ENCODE results near the gene TMEM258.

TMEM258 gene

DNA sequence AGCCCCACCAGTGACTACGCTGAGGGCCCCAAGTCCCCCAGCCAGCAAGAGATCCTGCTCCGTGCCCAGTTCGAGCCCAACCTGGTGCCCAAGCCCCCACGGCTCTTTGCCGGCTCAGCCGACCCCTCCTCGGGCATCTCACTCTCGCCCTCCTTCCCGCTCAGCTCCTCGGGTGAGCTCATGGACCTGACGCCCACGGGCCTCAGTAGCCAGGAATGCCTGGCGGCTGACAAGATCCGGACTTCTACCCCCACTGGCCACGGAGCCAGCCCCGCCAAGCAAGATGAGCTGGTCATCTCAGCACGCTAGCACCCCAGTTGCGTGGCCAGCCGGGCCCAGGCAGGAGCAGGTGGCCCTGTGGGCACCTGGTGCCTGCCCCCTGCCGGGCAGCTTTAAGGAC is 48.2 kb downstream of the TMEM258 start:
- no peak overlapping the region for H3K4me3 ChIP-seq (IDR thresholded peaks at IDR 0.05; ENCODE audit: insufficient read depth, low read depth, low read length)
- H3K27me3 ChIP-seq (ENCODE audit: insufficient read depth, low read depth), result peaks cover 8% of the 10 kb centered on the region; the same call in 1 of the 2 replicates
- H3K27ac ChIP-seq, result no peak overlapping the region
- TF ChIP-seq, protein P1, sequence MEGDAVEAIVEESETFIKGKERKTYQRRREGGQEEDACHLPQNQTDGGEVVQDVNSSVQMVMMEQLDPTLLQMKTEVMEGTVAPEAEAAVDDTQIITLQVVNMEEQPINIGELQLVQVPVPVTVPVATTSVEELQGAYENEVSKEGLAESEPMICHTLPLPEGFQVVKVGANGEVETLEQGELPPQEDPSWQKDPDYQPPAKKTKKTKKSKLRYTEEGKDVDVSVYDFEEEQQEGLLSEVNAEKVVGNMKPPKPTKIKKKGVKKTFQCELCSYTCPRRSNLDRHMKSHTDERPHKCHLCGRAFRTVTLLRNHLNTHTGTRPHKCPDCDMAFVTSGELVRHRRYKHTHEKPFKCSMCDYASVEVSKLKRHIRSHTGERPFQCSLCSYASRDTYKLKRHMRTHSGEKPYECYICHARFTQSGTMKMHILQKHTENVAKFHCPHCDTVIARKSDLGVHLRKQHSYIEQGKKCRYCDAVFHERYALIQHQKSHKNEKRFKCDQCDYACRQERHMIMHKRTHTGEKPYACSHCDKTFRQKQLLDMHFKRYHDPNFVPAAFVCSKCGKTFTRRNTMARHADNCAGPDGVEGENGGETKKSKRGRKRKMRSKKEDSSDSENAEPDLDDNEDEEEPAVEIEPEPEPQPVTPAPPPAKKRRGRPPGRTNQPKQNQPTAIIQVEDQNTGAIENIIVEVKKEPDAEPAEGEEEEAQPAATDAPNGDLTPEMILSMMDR (conservative IDR thresholded peaks at IDR 0.05; ENCODE audit: low read depth, low read length), result no peak
- H2AFZ ChIP-seq (ENCODE audit: low read depth), result no peak overlapping the region
- no peaks in the 10 kb centered on the region for H3K79me2 ChIP-seq (ENCODE audit: insufficient read depth, low read depth)
- H3K9ac ChIP-seq, result no peak overlapping the region
- no peak overlapping the region for H3K4me2 ChIP-seq
- no peaks in the 10 kb centered on the region for H3K36me3 ChIP-seq (ENCODE audit: insufficient read depth)
- no peaks in the 10 kb centered on the region for H4K20me1 ChIP-seq (ENCODE audit: insufficient read depth)
- no peaks in the 10 kb centered on the region for H3K4me1 ChIP-seq (ENCODE audit: low read depth, poor library complexity, severe bottlenecking)

DNA sequence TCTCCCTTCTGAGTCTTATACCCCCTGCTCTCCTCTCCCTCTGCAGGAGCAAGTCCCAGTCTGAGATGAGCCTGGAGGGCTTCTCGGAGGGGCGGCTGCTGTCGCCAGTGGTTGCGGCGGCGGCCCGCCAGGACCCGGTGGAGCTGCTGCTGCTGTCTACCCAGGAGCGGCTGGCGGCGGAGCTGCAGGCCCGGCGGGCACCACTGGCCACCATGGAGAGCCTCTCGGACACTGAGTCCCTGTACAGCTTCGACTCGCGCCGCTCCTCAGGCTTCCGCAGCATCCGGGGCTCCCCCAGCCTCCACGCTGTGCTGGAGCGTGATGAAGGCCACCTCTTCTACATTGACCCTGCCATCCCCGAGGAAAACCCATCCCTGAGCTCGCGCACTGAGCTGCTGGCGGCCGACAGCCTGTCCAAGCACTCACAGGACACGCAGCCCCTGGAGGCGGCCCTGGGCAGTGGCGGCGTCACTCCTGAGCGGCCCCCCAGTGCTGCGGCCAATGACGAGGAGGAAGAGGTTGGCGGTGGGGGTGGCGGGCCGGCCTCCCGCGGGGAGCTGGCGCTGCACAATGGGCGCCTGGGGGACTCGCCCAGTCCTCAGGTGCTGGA is 48.8 kb downstream of the TMEM258 start:
- Histone ChIP-seq H3K4me3 (IDR thresholded peaks at IDR 0.05; ENCODE audit: insufficient read depth, low read depth, low read length) (no peak overlapping the region), H2AFZ (ENCODE audit: low read depth) (no peak overlapping the region), H3K79me2 (ENCODE audit: insufficient read depth, low read depth) (no peaks in the 10 kb centered on the region), H4K20me1 (ENCODE audit: insufficient read depth) (no peaks in the 10 kb centered on the region), H3K27me3 (ENCODE audit: insufficient read depth, low read depth) (peaks cover 8% of the 10 kb centered on the region; the same call in 1 of the 2 replicates), H3K9ac (no peak overlapping the region), H3K27ac (no peak overlapping the region), H3K36me3 (ENCODE audit: insufficient read depth) (no peaks in the 10 kb centered on the region), H3K4me2 (no peak overlapping the region), H3K4me1 (ENCODE audit: low read depth, poor library complexity, severe bottlenecking) (no peaks in the 10 kb centered on the region)
- TF ChIP-seq, protein P1 (conservative IDR thresholded peaks at IDR 0.05; ENCODE audit: low read depth, low read length), result no peak

DNA sequence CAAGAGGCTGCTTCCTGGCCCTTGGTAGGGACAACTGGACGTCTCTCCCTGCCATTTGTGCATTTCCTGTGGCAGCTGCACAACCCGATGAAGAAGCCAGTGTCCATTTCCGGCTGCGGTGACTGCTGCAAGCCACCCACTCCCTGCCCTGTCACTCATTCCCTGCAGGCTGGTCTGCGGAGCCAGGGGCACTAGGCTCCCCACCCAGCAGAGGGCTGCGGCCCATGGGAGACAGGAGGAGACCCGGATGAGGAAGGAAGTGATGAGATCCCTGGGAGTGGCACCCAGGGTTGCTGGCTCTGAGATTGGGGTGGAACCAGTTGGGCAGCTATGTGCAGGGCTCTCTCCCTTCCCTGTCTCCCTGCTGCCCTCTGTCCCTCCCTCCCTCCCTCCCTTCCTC is 50.0 kb downstream of the TMEM258 start:
- Histone ChIP-seq H2AFZ (ENCODE audit: low read depth) (no peak overlapping the region), H3K4me1 (ENCODE audit: low read depth, poor library complexity, severe bottlenecking) (no peaks in the 10 kb centered on the region), H3K27me3 (ENCODE audit: insufficient read depth, low read depth) (peaks cover 9% of the 10 kb centered on the region; the same call in 1 of the 2 replicates), H3K36me3 (ENCODE audit: insufficient read depth) (no peaks in the 10 kb centered on the region), H3K4me2 (no peak overlapping the region), H4K20me1 (ENCODE audit: insufficient read depth) (no peaks in the 10 kb centered on the region), H3K4me3 (IDR thresholded peaks at IDR 0.05; ENCODE audit: insufficient read depth, low read depth, low read length) (no peak overlapping the region), H3K9ac (no peak overlapping the region), H3K27ac (no peak overlapping the region), H3K79me2 (ENCODE audit: insufficient read depth, low read depth) (no peaks in the 10 kb centered on the region)
- TF ChIP-seq, protein P1 (conservative IDR thresholded peaks at IDR 0.05; ENCODE audit: low read depth, low read length), result no peak

DNA sequence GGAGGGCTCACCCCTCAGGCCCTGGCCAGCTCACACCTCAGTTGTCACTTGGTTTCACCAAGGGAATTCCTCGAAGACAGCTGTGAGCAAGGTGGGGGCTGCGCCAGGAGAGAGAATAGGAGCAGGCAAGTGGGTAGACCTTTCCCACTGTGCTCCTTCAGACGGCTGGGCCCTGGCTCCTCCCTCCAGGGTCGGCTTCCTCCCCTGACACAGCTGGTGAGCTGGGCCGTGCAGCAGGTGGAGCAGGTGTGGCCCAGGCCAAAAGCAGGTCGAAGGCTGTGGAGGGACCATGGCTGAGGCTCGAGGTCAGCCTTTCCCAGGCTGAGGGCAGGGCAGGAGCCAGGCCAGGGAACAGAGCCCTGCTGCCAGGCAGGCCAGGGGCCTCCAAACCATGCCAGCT is 52.4 kb downstream of the TMEM258 start:
- no peak overlapping the region for H2AFZ ChIP-seq (ENCODE audit: low read depth)
- no peak overlapping the region for H3K9ac ChIP-seq
- H4K20me1 ChIP-seq (ENCODE audit: insufficient read depth), result no peaks in the 10 kb centered on the region
- H3K4me2 ChIP-seq, result no peak overlapping the region
- no peaks in the 10 kb centered on the region for H3K79me2 ChIP-seq (ENCODE audit: insufficient read depth, low read depth)
- TF ChIP-seq, protein P1 (conservative IDR thresholded peaks at IDR 0.05; ENCODE audit: low read depth, low read length), result no peak
- H3K27me3 ChIP-seq (ENCODE audit: insufficient read depth, low read depth), result peaks cover 24% of the 10 kb centered on the region
- H3K4me1 ChIP-seq (ENCODE audit: low read depth, poor library complexity, severe bottlenecking), result no peaks in the 10 kb centered on the region
- H3K4me3 ChIP-seq (IDR thresholded peaks at IDR 0.05; ENCODE audit: insufficient read depth, low read depth, low read length), result no peak overlapping the region
- no peaks in the 10 kb centered on the region for H3K36me3 ChIP-seq (ENCODE audit: insufficient read depth)
- no peak overlapping the region for H3K27ac ChIP-seq

All from KMS-11 (cell line).